GM18502 (cell line): ENCODE measurements around the gene LHFPL3.
"Not testable (repeated sequence)": the region's sequence is repeated elsewhere in the genome, so short reads cannot be mapped to it uniquely, and the experiment has no call there.

Experiments used
- ATAC-seq: cut with Tn5 transposase; IDR thresholded peaks from one replicate; pipeline ENCODE4 v1.9.1; 2021; ENCODE audit warnings: mild to moderate bottlenecking; ENCODE audit not compliant: unreplicated experiment, poor library complexity

Gene LHFPL3

GRCh38 chr7:104563350-104563901 lies 235.0 kb downstream of the LHFPL3 start:
- not testable (repeated sequence) for ATAC-seq

DNA sequence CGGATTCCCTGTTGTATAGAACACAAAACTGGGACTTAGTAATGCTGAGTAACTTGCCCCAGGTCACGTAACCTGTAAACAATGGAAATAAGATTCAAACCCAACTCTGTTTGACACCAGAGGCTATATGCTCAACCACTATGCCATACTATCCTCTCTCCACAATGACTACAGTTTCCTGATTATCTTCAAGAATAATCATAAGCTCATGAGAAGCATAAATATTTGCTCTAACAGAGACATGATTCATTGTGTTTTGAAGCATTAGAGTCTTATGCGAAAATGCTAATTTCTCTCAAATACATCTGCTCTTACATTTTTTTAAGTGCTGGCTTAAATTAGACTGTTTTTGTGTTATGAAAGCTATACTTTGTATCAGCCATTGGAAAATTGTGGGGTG lies 241.3 kb downstream of the LHFPL3 start:
- no peak for ATAC-seq

DNA sequence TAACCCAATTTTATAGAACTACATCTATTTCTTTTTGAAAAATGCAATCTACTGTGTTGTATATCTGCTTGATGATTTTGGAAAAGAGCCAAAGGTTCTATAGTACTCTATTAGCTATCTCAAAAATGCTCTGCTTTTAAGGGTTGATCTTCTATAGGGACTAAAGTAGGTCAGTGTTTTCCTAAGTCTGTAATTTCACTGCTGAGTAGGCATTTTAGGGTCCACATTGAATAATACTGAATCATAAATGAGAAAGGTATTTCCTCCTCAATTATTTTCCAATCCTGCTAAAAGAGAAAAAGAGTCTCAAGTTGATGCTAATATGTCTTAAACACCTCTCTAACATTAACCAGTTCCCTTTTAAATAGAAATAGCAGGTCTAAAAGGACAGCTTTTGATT lies 244.2 kb downstream of the LHFPL3 start:
- no peak for ATAC-seq

DNA sequence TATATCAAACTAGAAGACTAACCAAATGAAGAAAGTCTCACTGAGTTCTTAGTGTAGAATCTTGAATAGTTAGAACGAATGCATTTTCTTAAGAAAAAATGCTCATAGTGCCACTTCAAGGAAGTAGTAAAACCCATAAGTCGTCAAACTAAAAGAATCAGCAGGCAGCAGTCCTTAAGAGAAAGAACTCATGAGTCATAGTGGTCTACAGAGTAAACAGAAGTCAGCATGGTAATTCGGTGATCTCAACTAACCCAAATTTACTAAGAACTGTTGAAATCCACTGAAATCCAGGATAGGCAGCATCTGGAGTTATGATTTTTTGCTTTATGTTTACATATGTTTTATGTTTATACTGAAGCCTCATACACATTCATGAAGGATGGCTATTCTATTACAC lies 256.2 kb downstream of the LHFPL3 start:
- no peak for ATAC-seq

- ATAC-seq = not testable (repeated sequence)
Measured at GRCh38 chr7:104595591-104595990, 267.2 kb downstream of the LHFPL3 start.

DNA sequence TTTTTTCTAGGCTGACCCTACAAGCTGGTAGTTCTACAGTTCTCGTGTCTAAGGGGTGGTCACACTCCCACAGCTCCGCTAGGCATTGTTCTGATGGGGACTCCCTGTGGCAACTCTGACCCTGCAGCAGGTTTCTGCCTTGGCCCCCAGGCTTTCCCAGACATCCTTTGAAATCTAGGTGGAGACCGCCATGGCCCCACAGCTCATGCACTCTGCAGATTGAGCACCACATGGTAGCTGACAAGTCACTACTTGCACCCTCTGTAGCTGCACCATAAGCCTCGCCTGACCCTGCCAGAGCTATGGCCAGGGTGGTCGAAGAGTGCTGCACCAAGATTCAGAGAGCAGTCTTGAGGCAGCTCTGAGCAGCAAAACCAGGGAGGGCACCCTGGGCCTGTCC lies 275.6 kb downstream of the LHFPL3 start:
- no peak for ATAC-seq

- no peak for ATAC-seq
Measured at GRCh38 chr7:104604706-104605105, 276.3 kb downstream of the LHFPL3 start.

DNA sequence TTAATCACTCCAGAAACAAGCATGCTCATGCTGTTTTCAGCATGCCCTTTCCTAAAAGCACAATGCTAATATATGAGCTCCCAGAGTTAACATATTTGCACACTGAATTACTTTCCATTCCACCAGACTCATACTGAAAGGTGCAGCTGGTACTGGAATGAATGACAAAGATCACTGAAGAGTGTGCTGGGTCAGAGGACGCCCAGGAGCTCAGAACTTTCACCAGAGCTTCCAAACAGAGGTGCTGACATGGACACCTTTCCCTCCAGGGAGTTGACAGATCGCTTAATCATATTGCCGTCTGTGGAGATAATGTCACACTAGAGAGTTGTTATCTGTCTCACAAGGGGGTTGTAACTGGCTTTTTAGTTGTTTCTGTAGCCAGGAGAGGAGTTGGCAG lies 292.9 kb downstream of the LHFPL3 start:
- no peak for ATAC-seq

DNA sequence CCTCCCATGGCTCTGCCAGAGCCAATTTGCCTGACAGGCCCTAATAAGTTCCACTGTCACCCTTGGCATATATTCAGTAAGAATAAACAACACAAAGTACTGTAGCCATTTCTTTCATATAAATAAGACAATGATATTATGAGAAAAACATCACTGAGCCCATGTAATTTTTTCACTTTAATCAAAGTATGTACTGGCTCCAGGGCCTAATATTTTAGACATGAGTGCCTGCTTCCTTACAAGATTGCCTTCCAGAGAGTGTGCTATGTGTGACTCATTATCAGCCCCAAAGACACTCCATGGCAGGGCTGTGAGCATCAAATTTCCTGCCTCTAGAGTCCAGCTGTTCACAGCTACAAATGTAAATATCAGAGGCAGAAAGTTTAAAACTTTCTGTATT lies 297.6 kb downstream of the LHFPL3 start:
- no peak for ATAC-seq

- no peak for ATAC-seq
Measured at GRCh38 chr7:104627516-104627915, 299.1 kb downstream of the LHFPL3 start.

GRCh38 chr7:104628017-104628416 lies 299.6 kb downstream of the LHFPL3 start:
- ATAC-seq = no peak

DNA sequence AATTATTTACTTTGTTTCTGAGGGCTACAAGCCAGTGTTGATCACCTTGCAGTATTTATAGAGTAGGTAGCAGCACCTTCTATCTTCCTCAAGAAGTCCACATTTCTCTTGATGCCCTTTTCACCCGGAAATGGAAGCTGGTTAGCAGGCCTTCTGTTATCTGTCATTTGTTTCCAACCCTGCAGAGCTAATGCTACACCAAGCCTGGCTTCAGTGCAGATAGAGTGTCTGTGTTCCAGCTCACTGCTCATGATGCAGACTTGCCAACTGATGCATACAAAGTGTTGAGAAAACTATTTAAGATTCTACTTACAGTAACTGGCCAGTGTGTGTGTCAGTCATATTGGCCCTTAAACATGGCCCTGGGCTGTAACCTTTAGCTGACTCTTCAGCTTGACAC lies 301.0 kb downstream of the LHFPL3 start:
- ATAC-seq = no peak

GRCh38 chr7:104640506-104640905 lies 312.1 kb downstream of the LHFPL3 start:
- ATAC-seq = no peak

- no peak for ATAC-seq
Measured at GRCh38 chr7:104642560-104642959, 314.2 kb downstream of the LHFPL3 start.

- ATAC-seq = no peak
Measured at GRCh38 chr7:104643587-104644217, 315.3 kb downstream of the LHFPL3 start.

DNA sequence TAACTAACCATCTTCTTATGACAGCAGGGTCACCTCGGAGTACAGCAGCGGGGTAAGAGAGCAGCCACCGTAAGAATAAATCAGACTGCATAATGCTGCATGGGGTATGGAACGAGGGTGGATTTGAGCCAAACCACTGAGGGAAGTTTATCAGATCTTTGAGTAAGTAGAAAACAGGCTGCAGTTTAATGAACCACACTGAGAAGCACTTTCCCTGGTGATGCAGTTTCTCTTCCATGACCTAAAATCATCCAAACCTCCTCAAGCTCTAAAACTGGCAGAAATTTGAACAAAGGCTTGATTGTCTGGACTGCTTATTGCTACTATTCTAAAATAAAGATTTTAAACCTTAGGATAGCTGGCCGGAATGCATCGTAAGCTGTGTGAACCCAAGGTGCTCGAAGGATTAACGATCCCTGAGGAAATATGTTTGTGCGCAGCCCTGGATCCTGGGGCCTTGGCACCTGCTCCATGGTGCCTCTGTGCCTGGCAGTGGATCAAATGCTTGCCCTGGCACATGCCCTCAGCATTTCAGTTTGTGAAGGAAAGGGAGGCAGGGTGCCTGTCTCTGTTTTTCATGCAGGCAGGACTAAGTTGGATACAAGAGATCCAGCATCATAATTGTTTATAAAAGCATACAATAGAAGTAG lies 322.7 kb downstream of the LHFPL3 start:
- no peak for ATAC-seq

GRCh38 chr7:104652434-104652833 lies 324.0 kb downstream of the LHFPL3 start:
- ATAC-seq = no peak

DNA sequence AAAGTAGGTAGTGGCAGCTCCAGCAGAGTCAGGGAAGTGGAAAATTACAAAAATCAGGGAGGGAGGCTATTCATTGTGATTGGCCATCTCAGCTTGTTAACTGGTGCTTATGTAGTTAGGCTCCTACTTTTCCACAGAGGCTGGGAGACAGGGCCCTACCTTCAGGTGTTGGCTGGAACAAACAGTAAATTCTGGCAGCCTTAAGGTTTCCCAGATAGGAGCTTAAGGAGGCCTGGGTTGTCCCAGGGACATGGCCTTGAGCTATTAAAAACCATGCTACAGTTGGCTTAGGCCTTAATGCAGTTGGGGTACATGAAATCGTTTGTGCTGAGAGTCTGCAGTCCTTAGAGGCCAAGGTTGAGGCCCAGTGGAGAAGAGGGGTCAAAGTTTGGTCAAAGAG lies 324.5 kb downstream of the LHFPL3 start:
- no peak for ATAC-seq

GRCh38 chr7:104653825-104654401 lies 325.5 kb downstream of the LHFPL3 start:
- no peak for ATAC-seq

GRCh38 chr7:104655592-104655991 lies 327.2 kb downstream of the LHFPL3 start:
- ATAC-seq = no peak

DNA sequence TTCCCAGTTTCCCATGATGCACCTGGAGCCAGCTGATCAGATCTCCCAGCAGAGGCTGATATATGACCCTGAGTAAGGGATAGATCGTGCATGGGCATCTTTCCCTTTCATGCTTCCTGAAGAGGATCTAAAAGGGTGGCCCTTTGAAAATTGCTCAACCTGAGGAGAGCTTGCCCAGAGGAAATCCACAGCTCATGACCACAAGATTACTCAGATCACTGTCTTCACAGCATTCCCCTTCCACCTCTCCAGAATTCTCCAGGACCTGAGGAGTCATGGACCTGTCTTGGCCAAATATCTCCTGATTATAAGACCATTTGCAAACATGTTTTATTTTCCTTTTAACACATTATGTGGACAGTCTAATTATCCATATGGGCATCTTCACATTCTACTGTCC lies 328.1 kb downstream of the LHFPL3 start:
- ATAC-seq = no peak

- no peak for ATAC-seq
Measured at GRCh38 chr7:104657134-104657533, 328.7 kb downstream of the LHFPL3 start.
